22Rv1 (cell line): ENCODE measurements around the gene C3orf85.

Source experiments
- ZFX ChIP-seq: fragments of 450-650 bp; IDR thresholded peaks from 2 replicates; pipeline ENCODE4 v1.6.1; 2017; ENCODE audit warnings: antibody characterized with exemption, borderline replicate concordance
- TF ChIP-seq, protein P1 (sequence below): fragments of 450-650 bp; IDR thresholded peaks from 2 replicates; pipeline ENCODE4 v1.5.1; 2017; ENCODE audit warnings: mild to moderate bottlenecking

DNA sequence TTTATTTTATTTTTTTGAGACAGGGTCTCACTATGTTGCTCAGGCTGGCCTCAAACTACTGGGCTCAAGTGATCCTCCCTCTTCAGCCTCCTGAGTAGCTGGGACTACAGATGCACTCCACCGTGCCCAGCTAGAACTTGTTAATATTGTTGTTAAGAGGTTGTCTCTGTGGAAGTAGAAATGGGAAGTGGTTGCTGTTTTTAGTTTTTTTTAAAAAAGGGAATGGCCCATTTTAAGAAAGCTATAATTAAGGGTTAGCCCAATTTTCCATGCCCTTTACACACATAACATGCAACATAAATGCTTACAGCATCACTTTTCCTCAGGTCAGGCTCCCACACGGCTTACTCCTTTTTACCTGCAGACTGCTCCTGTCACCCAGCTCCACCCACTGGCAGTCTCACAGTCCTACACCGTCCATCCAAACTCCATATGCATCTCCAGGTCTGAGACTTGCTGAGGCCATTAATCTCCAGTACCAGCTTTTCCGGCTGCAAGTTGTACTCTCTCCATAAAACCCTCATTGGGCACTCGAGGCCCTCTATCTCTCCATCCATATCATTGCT, 38.4 kb upstream of the C3orf85 start:
- TF ChIP-seq, protein P1, sequence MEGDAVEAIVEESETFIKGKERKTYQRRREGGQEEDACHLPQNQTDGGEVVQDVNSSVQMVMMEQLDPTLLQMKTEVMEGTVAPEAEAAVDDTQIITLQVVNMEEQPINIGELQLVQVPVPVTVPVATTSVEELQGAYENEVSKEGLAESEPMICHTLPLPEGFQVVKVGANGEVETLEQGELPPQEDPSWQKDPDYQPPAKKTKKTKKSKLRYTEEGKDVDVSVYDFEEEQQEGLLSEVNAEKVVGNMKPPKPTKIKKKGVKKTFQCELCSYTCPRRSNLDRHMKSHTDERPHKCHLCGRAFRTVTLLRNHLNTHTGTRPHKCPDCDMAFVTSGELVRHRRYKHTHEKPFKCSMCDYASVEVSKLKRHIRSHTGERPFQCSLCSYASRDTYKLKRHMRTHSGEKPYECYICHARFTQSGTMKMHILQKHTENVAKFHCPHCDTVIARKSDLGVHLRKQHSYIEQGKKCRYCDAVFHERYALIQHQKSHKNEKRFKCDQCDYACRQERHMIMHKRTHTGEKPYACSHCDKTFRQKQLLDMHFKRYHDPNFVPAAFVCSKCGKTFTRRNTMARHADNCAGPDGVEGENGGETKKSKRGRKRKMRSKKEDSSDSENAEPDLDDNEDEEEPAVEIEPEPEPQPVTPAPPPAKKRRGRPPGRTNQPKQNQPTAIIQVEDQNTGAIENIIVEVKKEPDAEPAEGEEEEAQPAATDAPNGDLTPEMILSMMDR: peak; percentile 76
- TF ChIP-seq ZFX: no peak
